ENCODE results near the gene ZBTB8B.

Gene ZBTB8B

GRCh38 chr1:32500387-32501209, 35.7 kb downstream of the ZBTB8B start:
- Histone ChIP-seq H3K4me3 (peak overlapping the region; percentile 58 to 87 (median 71)), H3K27ac (peak overlapping the region; percentile 72 to 95 (median 89))

GRCh38 chr1:32501865-32502264, 37.0 kb downstream of the ZBTB8B start:
- Histone ChIP-seq H3K27ac (peak overlapping the region in 7 of 21 experiments; percentile 28 to 95 (median 91)), H3K4me3 (no peak overlapping the region)

GRCh38 chr1:32503153-32503552, 38.3 kb downstream of the ZBTB8B start:
- H3K27ac ChIP-seq, result no peak overlapping the region
- H3K4me3 ChIP-seq, result no peak overlapping the region

GRCh38 chr1:32507021-32507420, 42.1 kb downstream of the ZBTB8B start:
- Histone ChIP-seq H3K4me3 (no peak overlapping the region), H3K27ac (no peak overlapping the region)

GRCh38 chr1:32508761-32509160, 43.9 kb downstream of the ZBTB8B start:
- H3K4me3 ChIP-seq, result no peak overlapping the region

GRCh38 chr1:32509939-32510338, 45.1 kb downstream of the ZBTB8B start:
- H3K27ac ChIP-seq, result no peak overlapping the region

More at GRCh38 chr1:32508761-32509160, 43.9 kb downstream of the ZBTB8B start:
- no peak overlapping the region for H3K27ac ChIP-seq

More at GRCh38 chr1:32509939-32510338, 45.1 kb downstream of the ZBTB8B start:
- H3K4me3 ChIP-seq, result no peak overlapping the region

Data from skin epidermis (tissue), 12 donors.